Retina (tissue), 1 donor: Measurements from ENCODE around the gene AUH.
A peak's percentile ranks its signal among the peaks of the same experiment; 100 is the strongest.

ENCODE experiments used
- DNase-seq: peaks from one replicate; pipeline ENCODE4 v3.0.0-alpha.2; 2016

Gene AUH

GRCh38 chr9:91241909-91242308 is 119.8 kb downstream of the AUH start:
- no peak for DNase-seq

- DNase-seq = no peak
Observed at GRCh38 chr9:91240596-91241165, 121.0 kb downstream of the AUH start.

- DNase-seq = no peak
Observed at GRCh38 chr9:91239367-91240111, 122.2 kb downstream of the AUH start.

- DNase-seq = no peak
Observed at GRCh38 chr9:91234523-91234922, 127.2 kb downstream of the AUH start.

- no peak for DNase-seq
Observed at GRCh38 chr9:91231619-91232018, 130.1 kb downstream of the AUH start.

- DNase-seq = peak; percentile 18
Observed at GRCh38 chr9:91223000-91223399, 138.7 kb downstream of the AUH start.

- DNase-seq = no peak
Observed at GRCh38 chr9:91222457-91222856, 139.3 kb downstream of the AUH start.

- DNase-seq = no peak
Observed at GRCh38 chr9:91221332-91221731, 140.4 kb downstream of the AUH start.

GRCh38 chr9:91220491-91221135 is 141.1 kb downstream of the AUH start:
- DNase-seq = no peak

- DNase-seq = no peak
Observed at GRCh38 chr9:91220021-91220420, 141.7 kb downstream of the AUH start.

- DNase-seq = no peak
Observed at GRCh38 chr9:91219557-91219956, 142.2 kb downstream of the AUH start.

- DNase-seq = no peak
Observed at GRCh38 chr9:91217388-91217787, 144.3 kb downstream of the AUH start.

- DNase-seq = no peak
Observed at GRCh38 chr9:91214867-91215266, 146.9 kb downstream of the AUH start.

GRCh38 chr9:91214086-91214485 is 147.6 kb downstream of the AUH start:
- DNase-seq = no peak

- DNase-seq = no peak
Observed at GRCh38 chr9:91212596-91213243, 149.0 kb downstream of the AUH start.

GRCh38 chr9:91211919-91212318 is 149.8 kb downstream of the AUH start:
- DNase-seq = no peak

- DNase-seq = no peak
Observed at GRCh38 chr9:91211414-91211813, 150.3 kb downstream of the AUH start.

GRCh38 chr9:91210318-91210717 is 151.4 kb downstream of the AUH start:
- no peak for DNase-seq

- DNase-seq = no peak
Observed at GRCh38 chr9:91208837-91209236, 152.9 kb downstream of the AUH start.

GRCh38 chr9:91208419-91208745 is 153.3 kb downstream of the AUH start:
- no peak for DNase-seq

GRCh38 chr9:91207729-91208418 is 153.8 kb downstream of the AUH start:
- no peak for DNase-seq

- no peak for DNase-seq
Observed at GRCh38 chr9:91207397-91207728, 154.4 kb downstream of the AUH start.

GRCh38 chr9:91206806-91207205 is 154.9 kb downstream of the AUH start:
- DNase-seq = no peak
